H9 (cell line): ENCODE measurements around the gene CNKSR1. TPM values are rescaled to one million over a fixed set of nuclear protein-coding genes. Genes with fewer than 3 reads are reported as not detected.

Source experiments
- DNase-seq: peaks from one replicate; pipeline ENCODE4 v3.0.0-alpha.2; 2017
- H2AFZ ChIP-seq: one replicate; pipeline ENCODE4 v1.6.1; 2013; ENCODE audit warnings: mild to moderate bottlenecking, low read length, control low read depth, moderate library complexity
- H2AK5ac ChIP-seq: 2 replicates; pipeline ENCODE4 v1.6.1; 2013; ENCODE audit warnings: low read length, control low read depth, mixed read lengths; ENCODE audit not compliant: insufficient read length
- H2BK120ac ChIP-seq: one replicate; pipeline ENCODE4 v1.6.1; 2013; ENCODE audit warnings: low read depth, mild to moderate bottlenecking, low read length, control low read depth, inconsistent platforms; ENCODE audit not compliant: poor library complexity, severe bottlenecking
- H2BK12ac ChIP-seq: 2 replicates; pipeline ENCODE4 v1.6.1; 2013; ENCODE audit warnings: low read length, control low read depth, mixed read lengths, low read depth; ENCODE audit not compliant: insufficient read length
- H2BK15ac ChIP-seq: 2 replicates; pipeline ENCODE4 v1.6.1; 2013; ENCODE audit warnings: low read depth, low read length, control low read depth
- H2BK20ac ChIP-seq: one replicate; pipeline ENCODE4 v1.6.1; 2013; ENCODE audit warnings: low read depth, mild to moderate bottlenecking, low read length, control low read depth, inconsistent platforms; ENCODE audit not compliant: poor library complexity, severe bottlenecking
- H2BK5ac ChIP-seq: 2 replicates; pipeline ENCODE4 v1.6.1; 2013; ENCODE audit warnings: low read length, control low read depth, mixed read lengths; ENCODE audit not compliant: insufficient read length
- H3K14ac ChIP-seq: 2 replicates; pipeline ENCODE4 v1.6.1; 2013; ENCODE audit warnings: low read length, control low read depth; ENCODE audit not compliant: insufficient read depth
- H3K18ac ChIP-seq: 2 replicates; pipeline ENCODE4 v1.6.1; 2013; ENCODE audit warnings: low read depth, mild to moderate bottlenecking, mixed read lengths, low read length, control low read depth; ENCODE audit not compliant: insufficient read length
- H3K23ac ChIP-seq: 2 replicates; pipeline ENCODE4 v1.6.1; 2013; ENCODE audit warnings: low read length, control low read depth, mixed read lengths, low read depth; ENCODE audit not compliant: insufficient read length
- H3K23me2 ChIP-seq: 2 replicates; pipeline ENCODE4 v1.6.1; 2013; ENCODE audit warnings: low read depth, mild to moderate bottlenecking, mixed read lengths, low read length, control low read depth; ENCODE audit not compliant: insufficient read length, poor library complexity, severe bottlenecking
- H3K27ac ChIP-seq: 2 replicates; pipeline ENCODE4 v1.5.1; 2013; ENCODE audit warnings: low read length, control low read depth, mixed read lengths, low read depth; ENCODE audit not compliant: insufficient read length
- H3K27me3 ChIP-seq: 2 replicates; pipeline ENCODE4 v1.6.1; 2013; ENCODE audit warnings: low read length, control low read depth, inconsistent platforms; ENCODE audit not compliant: insufficient read depth
- H3K4ac ChIP-seq: 2 replicates; pipeline ENCODE4 v1.6.1; 2013; ENCODE audit warnings: low read depth, mild to moderate bottlenecking, control low read depth, inconsistent platforms, low read length, moderate library complexity
- H3K4me1 ChIP-seq: 2 replicates; pipeline ENCODE4 v1.6.1; 2013; ENCODE audit warnings: low read length, control low read depth, inconsistent platforms; ENCODE audit not compliant: insufficient read depth
- H3K4me2 ChIP-seq: 2 replicates; pipeline ENCODE4 v1.6.1; 2013; ENCODE audit warnings: low read length, control low read depth, mixed read lengths; ENCODE audit not compliant: insufficient read length, insufficient read depth
- H3K56ac ChIP-seq: 2 replicates; pipeline ENCODE4 v1.6.1; 2013; ENCODE audit warnings: low read depth, mild to moderate bottlenecking, mixed read lengths, low read length, control low read depth; ENCODE audit not compliant: insufficient read length
- H3K79me1 ChIP-seq: 2 replicates; pipeline ENCODE4 v1.6.1; 2013; ENCODE audit warnings: low read depth, mild to moderate bottlenecking, moderate library complexity, low read length, control low read depth, inconsistent platforms; ENCODE audit not compliant: insufficient read depth, poor library complexity, severe bottlenecking
- H3K79me2 ChIP-seq: 2 replicates; pipeline ENCODE4 v1.6.1; 2013; ENCODE audit warnings: low read length, control low read depth, inconsistent platforms; ENCODE audit not compliant: insufficient read depth
- H3K9ac ChIP-seq: 2 replicates; pipeline ENCODE4 v1.6.1; 2013; ENCODE audit warnings: low read length, control low read depth, mixed read lengths; ENCODE audit not compliant: insufficient read length; ENCODE audit errors: extremely low read depth
- H3K9me3 ChIP-seq: one replicate; pipeline ENCODE4 v1.6.1; 2013; ENCODE audit warnings: low read depth, low read length, inconsistent platforms; ENCODE audit not compliant: control insufficient read depth
- H3T11ph ChIP-seq: one replicate; pipeline ENCODE4 v1.6.1; 2013; ENCODE audit warnings: mild to moderate bottlenecking, low read length, control low read depth, inconsistent platforms
- H4K20me1 ChIP-seq: one replicate; pipeline ENCODE4 v1.6.1; 2013; ENCODE audit not compliant: control insufficient read depth, insufficient read length, insufficient read depth
- H4K5ac ChIP-seq: 2 replicates; pipeline ENCODE4 v1.6.1; 2013; ENCODE audit warnings: low read depth, mild to moderate bottlenecking, mixed read lengths, low read length, control low read depth; ENCODE audit not compliant: insufficient read length
- H4K8ac ChIP-seq: replicated peaks from 2 replicates; pipeline ENCODE4 v1.6.1; 2013; ENCODE audit warnings: low read length, control low read depth, mixed read lengths, low read depth; ENCODE audit not compliant: insufficient read length
- H4K91ac ChIP-seq: 2 replicates; pipeline ENCODE4 v1.6.1; 2013; ENCODE audit warnings: low read depth, mild to moderate bottlenecking, moderate library complexity, mixed read lengths, low read length, control low read depth; ENCODE audit not compliant: insufficient read length
- H3K27ac Mint-ChIP-seq, 3 experiments: 2 replicates in 2 of 3; 3 replicates in 1 of 3; pipeline ENCODE4 v1.8.0; 2020 to 2021; ENCODE audit warnings: mixed read lengths in 3 of 3, mild to moderate bottlenecking in 1 of 3, moderate library complexity in 1 of 3
- H3K27me3 Mint-ChIP-seq: 2 replicates; pipeline ENCODE4 v1.8.0; 2021; ENCODE audit warnings: low read depth, mild to moderate bottlenecking, moderate library complexity, mixed read lengths
- H3K36me3 Mint-ChIP-seq, 3 experiments: 2 replicates in 2 of 3; 3 replicates in 1 of 3; pipeline ENCODE4 v1.8.0; 2020 to 2021; ENCODE audit warnings: low read depth in 3 of 3, mixed read lengths in 3 of 3; ENCODE audit not compliant: insufficient read depth in 1 of 3
- H3K4me1 Mint-ChIP-seq, 2 experiments: 2 replicates each; pipeline ENCODE4 v1.8.0; 2020; ENCODE audit warnings: mixed read lengths in 2 of 2
- H3K4me3 Mint-ChIP-seq, 2 experiments: 2 replicates in 1 of 2; 3 replicates in 1 of 2; pipeline ENCODE4 v1.8.0; 2020 to 2021; ENCODE audit warnings: mild to moderate bottlenecking in 2 of 2, mixed read lengths in 2 of 2, moderate library complexity in 1 of 2
- H3K9me3 Mint-ChIP-seq, 2 experiments: 2 replicates in 1 of 2; 3 replicates in 1 of 2; pipeline ENCODE4 v1.8.0; 2020; ENCODE audit warnings: mild to moderate bottlenecking in 2 of 2, mixed read lengths in 2 of 2, moderate library complexity in 1 of 2
- CTCF ChIP-seq: fragments of 200-600 bp; sonication (generic); conservative IDR thresholded peaks from 3 replicates; pipeline ENCODE4 v1.8.0; 2021; ENCODE audit warnings: antibody characterized with exemption, mild to moderate bottlenecking
- WGBS: extraction: QIAGEN DNeasy Blood & Tissue Kit; methylation state at CpG from one replicate; pipeline ENCODE4 v1.1.7; 2013; ENCODE audit warnings: missing lambda C conversion rate, low lambda C conversion rate, mixed read lengths; ENCODE audit not compliant: insufficient read length; ENCODE audit errors: extremely low coverage; 5-methylcytosine and 5-hydroxymethylcytosine counted together
- total RNA-seq: library from RNA; stranded (reverse); gene quantifications from 2 replicates; pipeline ENCODE4 v1.2.1, GENCODE V29; 2021

The CNKSR1 gene
- total RNA-seq, 1 experiment from 2014 or later: 26.3 TPM

- Histone ChIP-seq H2BK20ac (no peak overlapping the region), H2BK15ac (no peak overlapping the region), H3K79me2 (no peaks in the 10 kb centered on the region), H2BK12ac (no peak overlapping the region), H2BK5ac (no peak overlapping the region), H3K79me1 (no peaks in the 10 kb centered on the region), H3K56ac (no peak overlapping the region), H3T11ph (no peak overlapping the region), H3K4me2 (no peak overlapping the region), H3K9ac (no peak overlapping the region), H4K20me1 (no peaks in the 10 kb centered on the region), H3K9me3 (no peaks in the 10 kb centered on the region), H4K91ac (no peak overlapping the region), H3K4ac (no peak overlapping the region), H3K23me2 (no peaks in the 10 kb centered on the region), H2BK120ac (no peak overlapping the region), H3K27me3 (no peaks in the 10 kb centered on the region), H3K23ac (no peak overlapping the region), H4K8ac (no peak overlapping the region), H3K4me1 (no peaks in the 10 kb centered on the region), H4K5ac (no peak overlapping the region), H3K27ac (no peak overlapping the region), H2AK5ac (no peak overlapping the region), H2AFZ (no peak overlapping the region), H3K14ac (no peak overlapping the region), H3K18ac (no peak overlapping the region)
- Mint-ChIP-seq H3K36me3 (no peaks in the 10 kb centered on the region), H3K4me1 (peaks cover 0 to 4% of the 10 kb centered on the region in 2 experiments; a peak in 2 of 4 replicates), H3K27me3 (peaks cover 2% of the 10 kb centered on the region), H3K4me3 (no peak overlapping the region), H3K27ac (no peak overlapping the region; a peak in 1 of 7 replicates), H3K9me3 (peaks cover 0 to 2% of the 10 kb centered on the region in 2 experiments; a peak in 2 of 5 replicates)
- DNase-seq: peak; percentile 54
- TF ChIP-seq CTCF: no peak
- no CpG with 5 or more reads among the region's 5 CpGs for WGBS
Measured at GRCh38 chr1:26132128-26132833, 45.0 kb upstream of the CNKSR1 start.
